GM10266 (cell line): Measurements from ENCODE around the gene PRR30.

Source experiments
- DNase-seq: peaks from one replicate; pipeline ENCODE4 v3.0.0; 2012; ENCODE audit errors: extremely low spot score
- CTCF ChIP-seq: IDR thresholded peaks from 2 replicates; pipeline ENCODE4 v1.5.1; 2012; ENCODE audit warnings: mild to moderate bottlenecking, low read depth; ENCODE audit not compliant: control insufficient read depth, insufficient read depth; ENCODE audit errors: missing control alignments

Gene PRR30

DNA sequence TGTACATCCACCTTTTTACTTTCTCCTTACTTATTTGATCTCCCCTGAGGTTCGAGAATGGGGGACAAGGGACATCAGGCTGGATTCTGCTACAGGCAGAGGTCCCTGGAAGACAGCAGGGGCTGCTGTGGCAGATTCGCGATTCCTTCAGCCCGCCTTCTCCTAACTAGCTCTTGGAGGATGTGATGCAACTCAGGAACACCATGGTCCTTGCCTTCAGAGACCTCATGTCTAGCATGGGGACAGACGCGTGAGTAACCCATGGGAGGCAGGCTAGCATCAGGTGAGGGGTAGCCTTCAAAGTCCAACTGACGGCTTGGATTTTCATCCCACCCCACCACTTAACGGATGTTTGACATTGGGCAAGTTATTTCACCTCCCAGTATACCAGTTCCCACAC lies 8.7 kb upstream of the PRR30 start:
- DNase-seq, result peak; percentile 5
- TF ChIP-seq CTCF, result no peak

- no peak for DNase-seq
- no peak for TF ChIP-seq CTCF
These were observed 6.5 kb upstream of the PRR30 start for GRCh38 chr2:27145682-27146081.

GRCh38 chr2:27143285-27143684 lies 4.1 kb upstream of the PRR30 start:
- no peak for TF ChIP-seq CTCF
- no peak for DNase-seq

GRCh38 chr2:27138111-27138510 lies 1.1 kb downstream of the PRR30 start:
- no peak for DNase-seq
- no peak for TF ChIP-seq CTCF

DNA sequence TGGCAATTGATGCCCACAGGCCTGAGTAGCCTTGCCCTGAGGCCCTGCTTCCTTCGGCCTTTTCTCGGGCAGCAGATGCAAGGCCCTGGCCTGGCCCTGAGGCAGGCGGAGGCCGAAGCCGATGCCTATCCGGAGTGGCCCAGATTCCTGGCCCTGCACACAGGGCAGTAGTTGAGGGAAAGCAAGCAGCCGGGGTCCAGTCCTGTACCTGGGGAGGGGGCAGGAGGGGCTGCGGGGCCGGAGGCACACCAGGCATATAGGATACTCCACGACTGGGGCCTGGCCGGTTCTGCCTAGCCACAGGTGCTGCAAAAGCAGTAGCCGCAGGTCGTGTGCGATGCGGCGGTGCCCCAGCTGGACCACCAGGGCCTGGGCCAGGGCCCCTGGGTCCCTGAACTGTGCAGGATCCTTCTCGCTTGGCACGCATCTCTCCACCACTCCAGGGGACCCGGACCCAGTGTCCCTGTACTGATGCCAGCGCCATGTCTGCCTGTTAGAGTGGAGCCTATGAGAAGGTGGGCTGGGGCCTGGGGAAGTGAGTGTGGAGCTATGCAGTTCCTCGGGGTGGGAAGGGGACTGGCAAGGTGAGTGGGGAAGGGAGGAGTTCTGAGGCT lies 1.8 kb downstream of the PRR30 start:
- no peak for DNase-seq
- no peak for TF ChIP-seq CTCF

GRCh38 chr2:27136751-27137150 lies 2.5 kb downstream of the PRR30 start:
- no peak for TF ChIP-seq CTCF

GRCh38 chr2:27135478-27135955 lies 3.7 kb downstream of the PRR30 start:
- DNase-seq, result no peak
- TF ChIP-seq CTCF, result no peak

More at GRCh38 chr2:27136751-27137150, 2.5 kb downstream of the PRR30 start:
- DNase-seq, result no peak
